ENCODE data around the gene SPATA25.
A peak's percentile ranks its signal among the peaks of the same experiment; 100 is the strongest.

SPATA25 gene

GRCh38 chr20:45894797-45895196 lies 7.4 kb upstream of the SPATA25 start:
- H3K27ac ChIP-seq: no peak overlapping the region
- H3K36me3 ChIP-seq: peaks cover 19 to 73% (median 57%) of the 10 kb centered on the region in 3 donors

GRCh38 chr20:45893831-45894230 lies 6.4 kb upstream of the SPATA25 start:
- intact Hi-C loops (cut with DNase I; ENCODE audit: low total_unique reads): loop anchor here (5.0 kb wide), 1 partner anchor 38 kb away; the partner anchor contains the start of gene PCIF1

More at GRCh38 chr20:45894797-45895196, 7.4 kb upstream of the SPATA25 start:
- Histone ChIP-seq H3K27me3 (no peaks in the 10 kb centered on the region), H3K4me1 (peaks cover 0 to 24% (median 13%) of the 10 kb centered on the region in 4 donors), H3K9me3 (no peaks in the 10 kb centered on the region), H3K4me3 (no peak overlapping the region)
- intact Hi-C loops (cut with DNase I; ENCODE audit: low total_unique reads): loop anchor here (5.0 kb wide), 1 partner anchor 38 kb away; the partner anchor contains the start of gene PCIF1
- DNase-seq: no peak
- TF ChIP-seq CTCF (IDR thresholded peaks at IDR 0.05): no peak

GRCh38 chr20:45892828-45893500 lies 5.5 kb upstream of the SPATA25 start:
- DNase-seq: no peak
- Histone ChIP-seq H3K27ac (no peak overlapping the region), H3K9me3 (no peaks in the 10 kb centered on the region), H3K27me3 (no peaks in the 10 kb centered on the region), H3K4me1 (peaks cover 0 to 33% (median 24%) of the 10 kb centered on the region in 4 donors), H3K4me3 (no peak overlapping the region), H3K36me3 (peaks cover 17 to 61% (median 46%) of the 10 kb centered on the region in 3 donors)
- no peak for TF ChIP-seq CTCF (IDR thresholded peaks at IDR 0.05)
- intact Hi-C loops (cut with DNase I; ENCODE audit: low total_unique reads): loop anchor here (5.0 kb wide), 1 partner anchor 39 kb away; the partner anchor contains the start of gene PCIF1

More at GRCh38 chr20:45893831-45894230, 6.4 kb upstream of the SPATA25 start:
- no peak for DNase-seq
- H3K9me3 ChIP-seq: no peaks in the 10 kb centered on the region
- no peak overlapping the region for H3K27ac ChIP-seq
- H3K4me1 ChIP-seq: peaks cover 0 to 32% (median 21%) of the 10 kb centered on the region in 4 donors
- TF ChIP-seq CTCF (IDR thresholded peaks at IDR 0.05): no peak
- H3K36me3 ChIP-seq: peaks cover 19 to 64% (median 49%) of the 10 kb centered on the region in 3 donors
- no peaks in the 10 kb centered on the region for H3K27me3 ChIP-seq
- no peak overlapping the region for H3K4me3 ChIP-seq

- peak in 1 of 2 donors; percentile 28 for DNase-seq
- Histone ChIP-seq H3K27ac (peak overlapping the region; percentile 79 to 89), H3K27me3 (no peaks in the 10 kb centered on the region), H3K36me3 (peaks cover 10 to 61% (median 44%) of the 10 kb centered on the region in 3 donors), H3K4me1 (peaks cover 0 to 33% (median 24%) of the 10 kb centered on the region in 4 donors), H3K9me3 (no peaks in the 10 kb centered on the region), H3K4me3 (peak overlapping the region; percentile 58 to 82)
- intact Hi-C loops (cut with DNase I; ENCODE audit: low total_unique reads): loop anchor here (5.0 kb wide), 1 partner anchor 40 kb away; the partner anchor contains the start of gene PCIF1
- no peak for TF ChIP-seq CTCF (IDR thresholded peaks at IDR 0.05)
Measured at GRCh38 chr20:45892049-45892825, 4.8 kb upstream of the SPATA25 start.

Data from tibial artery (tissue), 4 donors.